Mononuclear cell (primary cell): ENCODE measurements around the gene ZNF518B. TPM values are rescaled to one million over a fixed set of nuclear protein-coding genes. Genes with fewer than 3 reads are reported as not detected.

ENCODE experiments used
- H3K27me3 ChIP-seq: 2 replicates; pipeline ENCODE4 v1.6.0; 2011; ENCODE audit warnings: low read length, control low read depth; ENCODE audit not compliant: insufficient read depth
- H3K4me1 ChIP-seq: 2 replicates; pipeline ENCODE4 v1.5.1; 2011; ENCODE audit warnings: mild to moderate bottlenecking, low read length, control low read depth; ENCODE audit not compliant: insufficient read depth
- H3K4me3 ChIP-seq: 2 replicates; pipeline ENCODE4 v1.5.1; 2011; ENCODE audit warnings: mild to moderate bottlenecking, low read length, moderate library complexity
- H3K9me3 ChIP-seq: 2 replicates; pipeline ENCODE4 v1.5.1; 2011; ENCODE audit warnings: low read depth, mild to moderate bottlenecking, control low read depth, low read length
- total RNA-seq: library from RNA; depleted of rRNA; stranded (reverse); fragments of >200 nt; gene quantifications from one replicate; pipeline ENCODE4 v1.2.3, GENCODE V29; 2012

The ZNF518B gene, protein sequence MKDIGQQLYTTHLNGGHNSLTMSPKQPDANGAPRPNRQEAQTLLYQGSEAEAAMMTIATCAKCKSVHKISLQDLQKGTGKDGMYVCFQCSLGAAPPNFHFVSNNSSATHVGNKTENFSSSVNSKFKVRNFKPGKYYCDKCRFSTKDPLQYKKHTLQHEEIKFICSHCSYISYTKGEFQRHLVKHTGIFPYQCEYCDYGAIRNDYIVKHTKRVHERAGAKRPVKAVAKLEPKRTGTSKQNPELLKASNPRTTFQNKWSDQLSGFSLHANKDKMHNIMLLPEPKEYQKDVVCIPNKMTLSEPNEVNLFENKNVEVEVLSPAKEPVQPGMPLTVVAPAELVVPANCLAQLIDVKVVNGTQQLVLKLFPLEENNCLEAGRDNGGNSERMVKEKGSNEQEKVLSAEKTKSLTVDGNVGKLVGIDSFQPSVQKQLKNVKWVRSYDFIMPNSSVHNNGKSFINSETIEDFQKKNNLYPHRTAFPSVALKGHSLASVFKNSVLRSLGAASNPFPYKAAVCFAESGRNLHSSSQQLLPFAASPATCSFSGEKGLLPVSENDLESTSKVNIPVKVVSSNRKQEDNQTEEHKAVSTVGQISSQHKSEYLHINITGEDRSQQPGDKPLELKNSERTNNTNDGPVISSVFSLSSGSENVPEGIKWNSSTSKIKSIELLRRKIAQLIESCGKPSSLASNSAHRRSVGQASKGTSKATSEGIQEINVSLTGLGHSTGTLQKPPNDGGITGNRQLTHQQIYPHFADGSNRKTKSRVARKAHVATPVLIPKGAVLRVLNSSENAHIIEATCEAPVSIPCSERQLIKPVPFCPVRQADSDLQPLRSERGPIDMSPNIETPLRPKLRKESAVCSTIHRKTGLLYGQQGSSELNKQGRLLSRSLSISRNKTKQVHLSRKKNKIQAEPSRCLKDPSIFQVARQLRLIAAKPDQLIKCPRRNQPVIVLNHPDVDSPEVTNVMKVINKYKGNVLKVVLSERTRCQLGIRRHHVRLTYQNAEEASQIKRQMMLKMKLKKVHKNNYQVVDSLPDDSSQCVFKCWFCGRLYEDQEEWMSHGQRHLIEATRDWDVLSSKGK
- total RNA-seq: 60.8 TPM

GRCh38 chr4:10457255-10457801 lies at the start of gene ZNF518B:
TSS of gene ZNF518B (minus strand) at chr4:10457426. CDS start at chr4:10446328, 11,098 bp downstream.
- Histone ChIP-seq H3K27me3 (peaks cover 34% of the 10 kb centered on the region), H3K4me1 (peaks cover 28% of the 10 kb centered on the region), H3K4me3 (peak within 1 kb of the TSS; percentile 51), H3K9me3 (no peaks in the 10 kb centered on the region)

DNA sequence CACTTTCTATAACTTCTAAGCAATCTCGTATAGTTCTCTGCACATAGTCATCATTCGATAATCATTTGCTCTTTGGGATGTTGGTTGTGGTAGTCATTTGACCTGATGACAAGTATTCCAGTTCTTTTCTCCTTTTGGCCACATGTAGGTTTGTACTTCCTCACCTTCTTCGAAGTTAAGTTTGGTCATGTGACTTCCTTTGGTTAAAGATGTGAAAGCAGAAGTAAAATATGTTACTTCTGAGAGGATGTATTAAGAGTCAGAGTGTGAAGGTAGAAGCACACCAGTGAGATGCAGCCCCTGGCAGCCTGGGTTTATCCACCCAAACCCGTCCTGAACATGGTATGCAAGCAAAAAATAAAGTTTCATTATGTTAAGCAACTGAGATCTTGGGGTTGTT lies 48.9 kb upstream of the ZNF518B start:
- Histone ChIP-seq H3K27me3 (no peaks in the 10 kb centered on the region), H3K4me1 (no peaks in the 10 kb centered on the region), H3K9me3 (peaks cover 12% of the 10 kb centered on the region), H3K4me3 (no peak overlapping the region)

DNA sequence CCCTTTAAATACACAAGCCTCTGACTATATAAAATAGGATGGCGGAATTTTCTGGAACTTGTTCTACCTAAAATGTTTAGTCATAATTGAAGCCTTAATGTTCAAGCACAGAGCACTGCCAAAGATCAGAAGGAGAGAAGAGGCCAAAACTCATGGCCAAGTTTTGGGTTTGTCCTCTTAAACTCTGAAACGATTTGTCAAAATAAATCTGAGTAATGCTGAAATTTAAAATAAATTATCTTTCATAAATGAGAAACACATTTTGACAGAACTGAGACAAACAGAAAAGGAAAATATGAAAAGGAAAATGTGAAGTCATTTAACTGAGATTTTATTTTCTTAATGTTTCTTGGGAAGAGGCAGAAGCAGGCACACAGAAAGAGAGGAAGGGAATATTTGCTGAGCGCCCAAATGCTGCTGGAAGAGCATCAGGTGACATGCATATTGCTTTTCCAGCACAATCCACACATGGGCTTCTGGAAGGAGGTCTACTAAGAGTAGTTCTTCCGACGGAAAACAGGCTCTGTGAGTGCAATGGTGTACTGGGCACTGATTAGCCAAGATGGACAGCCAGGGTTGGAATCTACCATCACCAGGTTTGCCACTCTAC lies 47.4 kb upstream of the ZNF518B start:
- Histone ChIP-seq H3K27me3 (no peaks in the 10 kb centered on the region), H3K4me1 (no peaks in the 10 kb centered on the region), H3K4me3 (no peak overlapping the region), H3K9me3 (peaks cover 12% of the 10 kb centered on the region)

DNA sequence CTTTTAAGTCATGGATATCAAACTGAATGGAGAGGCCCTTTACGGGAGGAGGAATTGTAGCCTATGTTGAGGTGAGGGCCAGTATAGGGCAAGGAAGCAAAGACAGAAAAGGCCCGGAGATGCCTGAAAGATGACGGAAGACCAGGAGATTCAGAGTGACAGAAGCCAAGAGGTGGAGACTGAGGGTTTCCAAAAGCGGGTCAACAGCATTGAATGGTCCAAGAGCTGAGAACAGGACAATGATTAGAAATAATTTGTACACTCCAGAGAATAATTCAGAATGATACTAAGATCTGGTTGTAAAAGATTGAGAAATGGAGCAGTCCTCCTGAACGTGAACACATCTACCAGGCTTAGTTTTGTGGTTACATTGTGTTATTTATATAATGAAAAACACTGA lies 45.5 kb upstream of the ZNF518B start:
- H3K9me3 ChIP-seq: peaks cover 12% of the 10 kb centered on the region
- no peaks in the 10 kb centered on the region for H3K27me3 ChIP-seq
- no peak overlapping the region for H3K4me3 ChIP-seq
- H3K4me1 ChIP-seq: no peaks in the 10 kb centered on the region

DNA sequence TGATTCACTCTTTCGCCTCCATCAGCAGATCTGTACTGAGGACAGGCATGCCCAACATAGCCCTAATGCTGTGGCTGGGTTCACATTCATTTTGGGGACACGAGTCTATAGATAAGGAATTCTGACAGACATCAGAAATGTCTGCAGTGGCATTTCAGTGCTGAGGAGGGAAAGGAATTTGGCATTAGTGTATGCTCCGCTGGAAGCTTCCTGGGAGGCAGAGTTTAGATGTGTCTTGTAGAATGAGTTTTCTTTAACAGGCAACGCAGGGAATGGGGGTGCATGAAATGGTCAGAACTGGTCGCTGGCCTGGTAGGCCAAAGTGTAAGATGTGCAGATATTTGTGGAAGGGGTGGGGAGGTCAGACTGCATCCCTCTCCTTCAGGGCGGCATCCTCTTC lies 43.5 kb upstream of the ZNF518B start:
- H3K27me3 ChIP-seq: no peaks in the 10 kb centered on the region
- no peak overlapping the region for H3K4me3 ChIP-seq
- H3K4me1 ChIP-seq: no peaks in the 10 kb centered on the region
- peaks cover 5% of the 10 kb centered on the region for H3K9me3 ChIP-seq

DNA sequence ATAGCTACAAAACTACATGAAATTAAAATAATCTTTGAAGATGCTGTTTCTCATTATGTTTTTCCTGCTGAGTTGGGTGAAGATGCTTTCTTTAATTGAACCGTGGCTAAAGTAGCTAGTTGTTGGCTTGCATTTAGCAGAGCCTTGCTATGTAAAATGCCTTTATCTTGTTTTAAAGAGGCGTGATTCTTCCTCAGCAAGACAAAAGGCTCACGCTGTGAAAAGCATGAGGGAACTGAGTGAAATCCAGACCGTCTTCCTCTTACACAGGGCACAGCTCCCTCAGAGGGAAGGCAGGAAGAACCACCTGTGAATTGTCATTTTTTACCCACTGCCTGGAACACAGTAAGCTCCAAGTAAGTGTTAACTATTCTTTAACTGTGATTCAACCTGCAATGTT lies 39.0 kb upstream of the ZNF518B start:
- H3K4me1 ChIP-seq: no peaks in the 10 kb centered on the region
- no peaks in the 10 kb centered on the region for H3K27me3 ChIP-seq
- no peak overlapping the region for H3K4me3 ChIP-seq
- no peaks in the 10 kb centered on the region for H3K9me3 ChIP-seq

DNA sequence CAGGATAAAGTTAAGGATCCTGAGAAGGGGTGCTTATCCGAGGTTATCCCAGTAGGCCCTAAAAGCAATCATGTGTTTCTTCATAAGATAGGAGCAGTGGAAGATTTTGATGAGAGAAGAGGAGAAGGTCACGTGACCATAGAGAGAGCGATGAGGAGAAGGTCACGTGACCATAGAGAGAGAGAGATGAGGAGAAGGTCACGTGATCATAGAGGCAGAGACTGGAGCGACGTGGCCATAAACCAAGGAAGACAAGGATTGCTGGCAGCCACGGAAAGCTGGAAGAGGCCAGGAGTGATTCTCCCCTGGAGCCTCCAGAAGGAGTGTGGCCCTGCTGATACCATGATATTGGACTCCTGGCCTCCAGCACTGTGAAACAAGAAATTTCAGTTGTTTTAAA lies 38.4 kb upstream of the ZNF518B start:
- Histone ChIP-seq H3K9me3 (no peaks in the 10 kb centered on the region), H3K4me3 (no peak overlapping the region), H3K27me3 (no peaks in the 10 kb centered on the region), H3K4me1 (no peaks in the 10 kb centered on the region)

DNA sequence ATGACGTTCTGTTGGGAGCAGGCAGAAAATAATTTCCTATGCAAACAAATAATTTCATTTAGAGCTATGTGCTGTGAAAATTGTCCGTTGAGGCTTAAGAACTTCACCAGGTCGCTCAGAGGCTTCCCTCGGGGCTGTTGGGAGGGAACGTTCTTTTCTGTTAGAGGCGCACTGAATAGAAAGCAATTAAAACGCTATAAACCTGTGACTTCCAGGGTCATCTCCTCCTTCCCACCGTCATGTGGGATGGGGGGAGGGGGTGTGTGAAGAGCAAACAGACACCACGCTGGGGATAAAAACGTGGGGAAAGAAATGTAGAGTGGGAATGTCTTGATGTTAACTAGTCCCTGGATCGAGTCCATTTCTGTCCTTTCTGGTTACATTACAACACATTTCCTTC lies 35.2 kb upstream of the ZNF518B start:
- H3K4me3 ChIP-seq: no peak overlapping the region
- H3K27me3 ChIP-seq: no peaks in the 10 kb centered on the region
- no peaks in the 10 kb centered on the region for H3K9me3 ChIP-seq
- no peaks in the 10 kb centered on the region for H3K4me1 ChIP-seq

GRCh38 chr4:10491401-10491800 lies 34.2 kb upstream of the ZNF518B start:
- H3K9me3 ChIP-seq: no peaks in the 10 kb centered on the region
- H3K4me3 ChIP-seq: no peak overlapping the region
- no peaks in the 10 kb centered on the region for H3K27me3 ChIP-seq
- no peaks in the 10 kb centered on the region for H3K4me1 ChIP-seq

GRCh38 chr4:10490996-10491395 lies 33.8 kb upstream of the ZNF518B start:
- Histone ChIP-seq H3K4me1 (no peaks in the 10 kb centered on the region), H3K4me3 (no peak overlapping the region), H3K9me3 (no peaks in the 10 kb centered on the region), H3K27me3 (no peaks in the 10 kb centered on the region)

GRCh38 chr4:10482913-10483312 lies 25.7 kb upstream of the ZNF518B start:
- no peaks in the 10 kb centered on the region for H3K4me1 ChIP-seq
- no peak overlapping the region for H3K4me3 ChIP-seq
- H3K27me3 ChIP-seq: no peaks in the 10 kb centered on the region
- no peaks in the 10 kb centered on the region for H3K9me3 ChIP-seq

GRCh38 chr4:10480616-10481015 lies 23.4 kb upstream of the ZNF518B start:
- peaks cover 2% of the 10 kb centered on the region for H3K27me3 ChIP-seq
- no peak overlapping the region for H3K4me3 ChIP-seq
- no peaks in the 10 kb centered on the region for H3K4me1 ChIP-seq
- H3K9me3 ChIP-seq: no peaks in the 10 kb centered on the region

DNA sequence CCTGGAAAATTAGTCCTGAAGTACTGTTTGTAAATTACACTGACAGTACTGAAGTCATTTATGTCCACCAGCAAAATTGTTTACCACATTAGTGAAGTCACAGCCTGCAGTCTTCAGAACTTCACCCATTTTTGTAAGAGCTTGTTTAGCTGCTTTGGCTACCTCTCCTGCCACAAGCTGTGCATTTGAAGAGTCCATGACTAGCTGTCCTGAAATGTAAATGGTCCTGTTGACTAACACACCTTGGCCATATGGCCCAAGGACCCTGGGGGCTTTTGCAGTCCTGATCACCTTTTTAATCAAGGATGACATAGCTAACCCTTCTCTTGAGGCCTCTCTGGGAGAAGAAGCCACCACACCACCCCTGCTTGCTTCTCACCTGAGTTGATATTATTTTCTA lies 21.4 kb upstream of the ZNF518B start:
- H3K4me3 ChIP-seq: no peak overlapping the region
- H3K4me1 ChIP-seq: no peaks in the 10 kb centered on the region
- peaks cover 2% of the 10 kb centered on the region for H3K27me3 ChIP-seq
- no peaks in the 10 kb centered on the region for H3K9me3 ChIP-seq

DNA sequence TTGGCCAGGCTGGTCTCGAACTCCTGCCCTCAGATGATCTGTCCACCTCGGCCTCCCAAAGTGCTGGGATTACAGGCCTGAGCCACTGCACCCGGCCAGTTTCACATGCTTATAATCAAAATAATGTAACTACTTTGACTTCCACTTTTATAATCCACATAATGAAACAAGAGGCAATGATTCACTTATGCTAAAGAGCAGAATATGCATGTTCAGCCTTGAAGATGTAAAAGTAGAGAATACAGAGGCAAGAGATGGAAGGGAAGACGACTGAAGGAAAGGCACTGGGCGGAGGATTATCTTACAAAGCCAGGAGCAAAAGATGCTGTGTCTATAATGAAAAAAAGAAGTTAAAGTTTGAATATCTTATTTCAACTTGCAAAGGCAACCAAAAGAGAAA lies 13.3 kb upstream of the ZNF518B start:
- H3K4me3 ChIP-seq: no peak overlapping the region
- no peaks in the 10 kb centered on the region for H3K4me1 ChIP-seq
- no peaks in the 10 kb centered on the region for H3K9me3 ChIP-seq
- peaks cover 4% of the 10 kb centered on the region for H3K27me3 ChIP-seq

DNA sequence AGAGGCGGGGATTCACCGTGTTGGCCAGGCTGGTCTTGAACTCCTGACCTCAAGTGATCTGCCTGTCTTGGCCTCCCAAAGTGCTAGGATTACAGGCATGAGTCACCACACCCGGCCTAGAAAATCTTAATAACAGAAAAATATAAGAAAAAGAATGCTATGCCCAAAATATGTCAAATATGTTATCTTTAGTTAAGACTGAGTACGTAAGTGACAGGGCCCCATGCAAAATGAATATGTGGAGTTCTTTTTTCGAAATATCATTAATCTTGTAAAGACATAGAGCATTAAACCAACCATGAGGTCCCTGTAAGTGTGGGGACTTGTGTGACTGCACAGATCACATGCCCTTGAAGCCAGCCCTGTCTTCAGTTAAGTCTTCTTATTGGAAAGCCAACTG lies 8.9 kb upstream of the ZNF518B start:
- Histone ChIP-seq H3K4me1 (peaks cover 8% of the 10 kb centered on the region), H3K27me3 (peaks cover 37% of the 10 kb centered on the region), H3K9me3 (no peaks in the 10 kb centered on the region), H3K4me3 (no peak overlapping the region)
